K562 (cell line): ENCODE measurements around the gene ANTKMT. TPM values are rescaled to one million over a fixed set of nuclear protein-coding genes. Genes with fewer than 3 reads are reported as not detected.

ENCODE experiments used
- ATAC-seq: fragments of 200-7000 bp; cut with Tn5 transposase; 3 replicates; pipeline ENCODE4 v1.9.1; 2020; ENCODE audit warnings: moderate library complexity
- BruUV-seq: library from RNA; stranded (reverse); fragments of 400-500 nt; replicated peaks from 2 replicates; lab custom pipeline; 2021; lab: Mats Ljungman, UMichigan
- CTCF ChIA-PET: fragments of 300-600 bp; formaldehyde crosslinking; extraction: SDS; loops from one replicate; lab custom pipeline; 2021; ENCODE audit warnings: low intra/inter-chr PET ratio; lab: Yijun Ruan, JAX
- POLR2A ChIA-PET: fragments of 300-600, 350-650 bp; sonication (Branson Sonifier 250); formaldehyde crosslinking; extraction: SDS; loops from one replicate; lab custom pipeline; 2021; ENCODE audit warnings: antibody characterized with exemption, inconsistent platforms; lab: Yijun Ruan, JAX
- DNase-seq, 4 experiments: peaks; one replicate each; pipeline versions ENCODE4 v3.0.0 to v3.0.0-alpha.2; 2011 to 2018; ENCODE audit warnings: low spot score in 3 of 4, mixed read lengths in 3 of 4; ENCODE audit errors: extremely low read depth in 1 of 4
- FAIRE-seq: peaks from 2 replicates; lab custom pipeline; 2011; peaks lifted over from hg19 to GRCh38; lab: Jason Lieb, UNC
- H2AFZ ChIP-seq: 2 replicates; pipeline ENCODE4 v1.6.0; 2011; ENCODE audit warnings: low read depth, low read length, control low read depth, inconsistent platforms
- H3K27ac ChIP-seq: fragments of 200-600 bp; 3 replicates; pipeline ENCODE4 v1.8.0; 2011; ENCODE audit warnings: low read depth, mild to moderate bottlenecking, control low read depth, inconsistent platforms, low read length, moderate library complexity, mixed read lengths; ENCODE audit errors: extremely low read depth
- H3K27me3 ChIP-seq, 2 experiments: fragments of 300-600 bp in 1 of 2; 2 replicates in 1 of 2; 3 replicates in 1 of 2; pipeline versions ENCODE4 v1.6.0 to v1.8.0; 2011; ENCODE audit warnings: inconsistent platforms in 2 of 2, low read length in 2 of 2, mild to moderate bottlenecking in 1 of 2, mixed read lengths in 1 of 2, moderate library complexity in 1 of 2; ENCODE audit not compliant: control insufficient read depth in 2 of 2, insufficient read depth in 2 of 2
- H3K36me3 ChIP-seq: fragments of 300-600 bp; 3 replicates; pipeline ENCODE4 v1.8.0; 2011; ENCODE audit warnings: mild to moderate bottlenecking, low read length, inconsistent platforms; ENCODE audit not compliant: control insufficient read depth, insufficient read depth
- H3K4me1 ChIP-seq, 2 experiments: fragments of 200-600 bp in 1 of 2; replicated peaks in 1 of 2; 2 replicates in 1 of 2; 3 replicates in 1 of 2; pipeline versions ENCODE4 v1.5.1 to v1.8.0; 2011; ENCODE audit warnings: inconsistent platforms in 2 of 2, low read length in 2 of 2, mild to moderate bottlenecking in 1 of 2, mixed read lengths in 1 of 2, moderate library complexity in 1 of 2; ENCODE audit not compliant: control insufficient read depth in 2 of 2, insufficient read depth in 2 of 2
- H3K4me2 ChIP-seq: 2 replicates; pipeline ENCODE4 v1.6.1; 2011; ENCODE audit warnings: low read length, control low read depth, inconsistent platforms, mixed read lengths; ENCODE audit not compliant: insufficient read depth
- H3K4me3 ChIP-seq: fragments of 200-600 bp; sonication (generic), shearing (Covaris generic); 2 replicates; pipeline ENCODE4 v1.5.1; 2016; ENCODE audit warnings: control low read depth, inconsistent platforms
- H3K79me2 ChIP-seq: fragments of 200-600 bp; 3 replicates; pipeline ENCODE4 v1.8.0; 2011; ENCODE audit warnings: low read length, inconsistent platforms; ENCODE audit not compliant: control insufficient read depth, insufficient read depth
- H3K9ac ChIP-seq, 2 experiments: 2 replicates each; pipeline versions ENCODE4 v1.6.0 to v1.6.1; 2011; ENCODE audit warnings: low read depth in 2 of 2, low read length in 2 of 2, control low read depth in 1 of 2, inconsistent platforms in 1 of 2, mild to moderate bottlenecking in 1 of 2, mixed read lengths in 1 of 2; ENCODE audit not compliant: insufficient read depth in 1 of 2
- H3K9me1 ChIP-seq: one replicate; pipeline ENCODE4 v1.6.0; 2011; ENCODE audit warnings: inconsistent platforms, mild to moderate bottlenecking, low read length, moderate library complexity; ENCODE audit not compliant: control insufficient read depth, insufficient read depth
- H3K9me3 ChIP-seq: replicated peaks from 2 replicates; pipeline ENCODE4 v1.5.1; 2011; ENCODE audit warnings: low read depth, low read length, inconsistent platforms; ENCODE audit not compliant: control insufficient read depth, insufficient read depth
- H4K20me1 ChIP-seq: replicated peaks from 2 replicates; pipeline ENCODE4 v1.6.1; 2011; ENCODE audit warnings: low read length, inconsistent platforms, mixed read lengths; ENCODE audit not compliant: control insufficient read depth, insufficient read depth
- BCOR ChIP-seq: fragments of 450-650 bp; IDR thresholded peaks from 2 replicates; pipeline ENCODE4 v1.6.1; 2016
- RBFOX2 ChIP-seq: fragments of 200-400 bp; formaldehyde crosslinking; IDR thresholded peaks from 2 replicates; pipeline ENCODE4 v1.6.1; 2017; ENCODE audit warnings: low read depth, mild to moderate bottlenecking, low read length, moderate library complexity
- TFAP4 ChIP-seq: sonication (generic); formaldehyde crosslinking; IDR thresholded peaks from 2 replicates; pipeline ENCODE4 v1.8.0; 2022; ENCODE audit warnings: missing genetic modification reagents, mild to moderate bottlenecking, moderate library complexity, borderline replicate concordance
- ZNF263 ChIP-seq: sonication (generic); formaldehyde crosslinking; IDR thresholded peaks from 2 replicates; pipeline ENCODE4 v1.8.0; 2022; ENCODE audit warnings: mild to moderate bottlenecking, missing genetic modification reagents, borderline replicate concordance
- ZNF778 ChIP-seq: fragments of 450-650 bp; formaldehyde crosslinking; IDR thresholded peaks from 2 replicates; pipeline ENCODE4 v1.4.0; 2020; ENCODE audit warnings: mild to moderate bottlenecking, moderate library complexity
- WGBS: fragments of 100-300 bp; shearing (Covaris generic); methylation state at CpG from one replicate; pipeline ENCODE4 v1.1.6; 2016; ENCODE audit warnings: low coverage, mixed read lengths; ENCODE audit not compliant: insufficient coverage; ENCODE audit errors: missing lambda C conversion rate; 5-methylcytosine and 5-hydroxymethylcytosine counted together
- in situ Hi-C: fragments of 300-500 bp; cut with MboI; formaldehyde crosslinking; loops from 4 replicates; pipeline ENCODE4 v1.15.0; 2018; ENCODE audit warnings: inconsistent platforms, mixed read lengths
- intact Hi-C: fragments of 100-400 bp; cut with micrococcal nuclease; formaldehyde crosslinking; loops from 2 replicates; pipeline ENCODE4 v1.14.2; 2022
- polyA plus RNA-seq, 8 experiments: library from polyadenylated mRNA; depleted of rRNA in 4 of 8; stranded (reverse) in 5 of 8; unstranded in 3 of 8; fragments of >200 nt; fragmentation: Nextera tagmentation in 2 of 8; fragmentation: Illumina TruSeq in 1 of 8; extraction: Ambion mirVana in 2 of 8; extraction: Trizol in 1 of 8; gene quantifications; 2 replicates each; pipeline versions ENCODE4 v1.2.1 to v1.2.3, GENCODE V29; 2011 to 2014; ENCODE audit warnings: inconsistent platforms in 1 of 8, missing spikeins in 1 of 8
- total RNA-seq, 7 experiments: library from RNA; depleted of rRNA in 6 of 7; stranded (reverse); fragments of >200 nt in 6 of 7; fragmentation: Illumina TruSeq in 2 of 7; extraction: Trizol in 2 of 7; gene quantifications; 2 replicates each; pipeline versions ENCODE4 v1.2.1 to v1.2.3, GENCODE V29; 2011 to 2021; ENCODE audit warnings: low replicate concordance in 1 of 7
- TF ChIP-seq, protein P1 (sequence below), 3 experiments: IDR thresholded peaks in 2 of 3; conservative IDR thresholded peaks in 1 of 3; 2 replicates each; pipeline ENCODE4 v1.5.1; 2011 to 2012; ENCODE audit warnings: low read length in 3 of 3, mild to moderate bottlenecking in 3 of 3, control low read depth in 2 of 3, improper control_type of control experiment in 1 of 3, inconsistent platforms in 1 of 3, low read depth in 1 of 3, mixed read lengths in 1 of 3, moderate library complexity in 1 of 3; ENCODE audit not compliant: insufficient read depth in 2 of 3
- TF ChIP-seq, protein P2 (sequence below): fragments of 450-650 bp; IDR thresholded peaks from 2 replicates; pipeline ENCODE4 v1.6.1; 2018; ENCODE audit warnings: mild to moderate bottlenecking, low read depth; ENCODE audit not compliant: partially characterized antibody

The ANTKMT gene
- total and polyA plus RNA-seq, 9 of the 15 experiments (the other 6 are each of a cell fraction or from before 2014, with no cell fraction given) = 0.58 to 217 (median 19.1) TPM

DNA sequence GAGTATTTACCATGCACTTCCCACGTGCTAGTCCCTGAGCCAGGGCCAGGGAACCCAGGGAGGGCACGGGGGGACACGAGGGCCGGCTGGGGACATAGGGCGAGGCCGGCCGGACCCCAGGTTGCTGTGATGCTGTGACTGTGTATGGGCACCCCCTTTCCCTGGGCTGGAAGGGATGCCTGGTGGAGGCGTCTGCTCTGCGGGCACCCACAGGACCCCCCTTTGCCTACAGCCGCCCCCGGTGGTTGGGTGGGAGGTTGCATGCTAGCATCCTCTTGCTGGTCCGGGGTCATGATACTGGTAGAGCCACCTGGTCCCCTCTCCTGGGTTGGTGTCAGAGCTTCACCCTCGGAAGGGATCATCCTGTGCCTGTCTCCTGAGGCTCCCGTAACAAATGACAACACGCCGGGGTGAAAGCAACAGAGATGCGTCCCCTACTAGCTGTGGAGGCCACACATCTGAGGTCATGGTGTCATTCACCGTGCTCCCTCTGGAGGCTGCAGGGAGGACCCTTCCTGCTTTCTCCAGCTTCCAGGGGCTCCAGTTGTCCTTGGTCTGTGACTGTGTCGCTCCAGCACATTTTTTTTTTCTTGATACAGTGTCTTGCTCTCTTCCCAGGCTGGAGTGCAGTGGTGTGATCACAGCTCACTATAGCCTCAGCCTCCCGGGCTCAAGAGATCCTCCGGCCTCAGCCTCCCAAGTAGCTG, 23.0 kb downstream of the ANTKMT start:
- CTCF ChIA-PET = no interaction called here
- TF ChIP-seq BCOR (peak; percentile 15; the same call in 1 of the 2 replicates), ZNF263 (CRISPR knock-in tag) (peak; percentile 79), RBFOX2 (0 out of 2 replicates have a peak, but pooled peaks have one; percentile 14), TFAP4 (CRISPR knock-in tag) (peak; percentile 11; the same call in 1 of the 2 replicates), ZNF778 (CRISPR knock-in tag) (no peak)
- TF ChIP-seq, protein P1, sequence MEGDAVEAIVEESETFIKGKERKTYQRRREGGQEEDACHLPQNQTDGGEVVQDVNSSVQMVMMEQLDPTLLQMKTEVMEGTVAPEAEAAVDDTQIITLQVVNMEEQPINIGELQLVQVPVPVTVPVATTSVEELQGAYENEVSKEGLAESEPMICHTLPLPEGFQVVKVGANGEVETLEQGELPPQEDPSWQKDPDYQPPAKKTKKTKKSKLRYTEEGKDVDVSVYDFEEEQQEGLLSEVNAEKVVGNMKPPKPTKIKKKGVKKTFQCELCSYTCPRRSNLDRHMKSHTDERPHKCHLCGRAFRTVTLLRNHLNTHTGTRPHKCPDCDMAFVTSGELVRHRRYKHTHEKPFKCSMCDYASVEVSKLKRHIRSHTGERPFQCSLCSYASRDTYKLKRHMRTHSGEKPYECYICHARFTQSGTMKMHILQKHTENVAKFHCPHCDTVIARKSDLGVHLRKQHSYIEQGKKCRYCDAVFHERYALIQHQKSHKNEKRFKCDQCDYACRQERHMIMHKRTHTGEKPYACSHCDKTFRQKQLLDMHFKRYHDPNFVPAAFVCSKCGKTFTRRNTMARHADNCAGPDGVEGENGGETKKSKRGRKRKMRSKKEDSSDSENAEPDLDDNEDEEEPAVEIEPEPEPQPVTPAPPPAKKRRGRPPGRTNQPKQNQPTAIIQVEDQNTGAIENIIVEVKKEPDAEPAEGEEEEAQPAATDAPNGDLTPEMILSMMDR (IDR thresholded peaks at IDR 0.05 in 2 of 3, conservative IDR thresholded peaks at IDR 0.05 in 1 of 3; ENCODE audit: insufficient read depth in 2 of 3, low read depth in 1 of 3, low read length in 3 of 3) = peak in 2 of 3 experiments; percentile 30 to 44; a peak in 2 of 6 replicates
- TF ChIP-seq, protein P2, sequence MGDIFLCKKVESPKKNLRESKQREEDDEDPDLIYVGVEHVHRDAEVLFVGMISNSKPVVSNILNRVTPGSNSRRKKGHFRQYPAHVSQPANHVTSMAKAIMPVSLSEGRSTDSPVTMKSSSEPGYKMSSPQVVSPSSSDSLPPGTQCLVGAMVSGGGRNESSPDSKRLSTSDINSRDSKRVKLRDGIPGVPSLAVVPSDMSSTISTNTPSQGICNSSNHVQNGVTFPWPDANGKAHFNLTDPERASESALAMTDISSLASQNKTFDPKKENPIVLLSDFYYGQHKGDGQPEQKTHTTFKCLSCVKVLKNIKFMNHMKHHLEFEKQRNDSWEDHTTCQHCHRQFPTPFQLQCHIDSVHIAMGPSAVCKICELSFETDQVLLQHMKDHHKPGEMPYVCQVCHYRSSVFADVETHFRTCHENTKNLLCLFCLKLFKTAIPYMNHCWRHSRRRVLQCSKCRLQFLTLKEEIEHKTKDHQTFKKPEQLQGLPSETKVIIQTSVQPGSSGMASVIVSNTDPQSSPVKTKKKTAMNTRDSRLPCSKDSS = no peak
- intact Hi-C loops = no loop called here
- H3K9me3 ChIP-seq = no peaks in the 10 kb centered on the region
- in situ Hi-C loops = loop anchor here (5.0 kb wide), 1 partner anchor 43 kb away; the partner anchor contains the start of genes CHTF18 and RPUSD1
- H3K4me3 ChIP-seq = no peak overlapping the region
- no peak overlapping the region for H3K4me2 ChIP-seq
- no peaks in the 10 kb centered on the region for H3K9me1 ChIP-seq
- WGBS = 71% methylated on average over 20 of the region's 21 CpGs
- peaks cover 8 to 64% of the 10 kb centered on the region in 2 experiments for H3K4me1 ChIP-seq
- H3K27me3 ChIP-seq = no peaks in the 10 kb centered on the region
- H4K20me1 ChIP-seq = no peaks in the 10 kb centered on the region
- H3K79me2 ChIP-seq = peaks cover 15% of the 10 kb centered on the region
- no peak for ATAC-seq
- H2AFZ ChIP-seq = no peak overlapping the region
- FAIRE-seq = no peak
- no peak overlapping the region for H3K9ac ChIP-seq
- no peak overlapping the region for H3K27ac ChIP-seq
- DNase-seq = peak in 1 of 4 experiments; percentile 36
- POLR2A ChIA-PET = interaction anchor here (0.5 kb wide), 1 partner anchor 155 kb away, joined by 3 read pairs; no protein-coding TSS in a partner anchor
- peaks cover 7% of the 10 kb centered on the region; the same call in 2 of the 3 replicates for H3K36me3 ChIP-seq
- BruUV-seq = no TSS peak
